ENCODE results near the gene NRXN3.

GRCh38 chr14:78983126-78983525 lies 813.0 kb downstream of the NRXN3 start:
- TF ChIP-seq FOXM1 (IDR thresholded peaks at IDR 0.05; ENCODE audit: borderline replicate concordance) (no peak), PKNOX1 (IDR thresholded peaks at IDR 0.05) (no peak), FOXK2 (IDR thresholded peaks at IDR 0.05) (no peak), NFRKB (IDR thresholded peaks at IDR 0.05) (no peak), TARDBP (IDR thresholded peaks at IDR 0.05) (no peak), L3MBTL2 (conservative IDR thresholded peaks at IDR 0.05) (no peak), HDGF (IDR thresholded peaks at IDR 0.05; ENCODE audit: borderline replicate concordance) (no peak), LEF1 (IDR thresholded peaks at IDR 0.05; ENCODE audit: borderline replicate concordance) (no peak), BHLHE40 (IDR thresholded peaks at IDR 0.05; ENCODE audit: borderline replicate concordance) (no peak), ELF4 (IDR thresholded peaks at IDR 0.05) (no peak), SUZ12 (IDR thresholded peaks at IDR 0.05) (no peak)

Measured in HEK293T (cell line).